K562 (cell line): ENCODE data around the gene INHA. TPM values are rescaled to one million over a fixed set of nuclear protein-coding genes. Genes with fewer than 3 reads are reported as not detected.

Experiments used
- ATAC-seq: fragments of 200-7000 bp; cut with Tn5 transposase; 3 replicates; pipeline ENCODE4 v1.9.1; 2020; ENCODE audit warnings: moderate library complexity
- BruUV-seq: library from RNA; stranded (reverse); fragments of 400-500 nt; replicated peaks from 2 replicates; lab custom pipeline; 2021; lab: Mats Ljungman, UMichigan
- CTCF ChIA-PET: fragments of 300-600 bp; formaldehyde crosslinking; extraction: SDS; loops from one replicate; lab custom pipeline; 2021; ENCODE audit warnings: low intra/inter-chr PET ratio; lab: Yijun Ruan, JAX
- POLR2A ChIA-PET: fragments of 300-600, 350-650 bp; sonication (Branson Sonifier 250); formaldehyde crosslinking; extraction: SDS; loops from one replicate; lab custom pipeline; 2021; ENCODE audit warnings: antibody characterized with exemption, inconsistent platforms; lab: Yijun Ruan, JAX
- DNase-seq, 4 experiments: peaks; one replicate each; pipeline versions ENCODE4 v3.0.0 to v3.0.0-alpha.2; 2011 to 2018; ENCODE audit warnings: low spot score in 3 of 4, mixed read lengths in 3 of 4; ENCODE audit errors: extremely low read depth in 1 of 4
- FAIRE-seq: peaks from 2 replicates; lab custom pipeline; 2011; peaks lifted over from hg19 to GRCh38; lab: Jason Lieb, UNC
- H2AFZ ChIP-seq: 2 replicates; pipeline ENCODE4 v1.6.0; 2011; ENCODE audit warnings: low read depth, low read length, control low read depth, inconsistent platforms
- H3K27ac ChIP-seq: fragments of 200-600 bp; 3 replicates; pipeline ENCODE4 v1.8.0; 2011; ENCODE audit warnings: low read depth, mild to moderate bottlenecking, control low read depth, inconsistent platforms, low read length, moderate library complexity, mixed read lengths; ENCODE audit errors: extremely low read depth
- H3K27me3 ChIP-seq, 2 experiments: fragments of 300-600 bp in 1 of 2; 2 replicates in 1 of 2; 3 replicates in 1 of 2; pipeline versions ENCODE4 v1.6.0 to v1.8.0; 2011; ENCODE audit warnings: inconsistent platforms in 2 of 2, low read length in 2 of 2, mild to moderate bottlenecking in 1 of 2, mixed read lengths in 1 of 2, moderate library complexity in 1 of 2; ENCODE audit not compliant: control insufficient read depth in 2 of 2, insufficient read depth in 2 of 2
- H3K36me3 ChIP-seq: fragments of 300-600 bp; 3 replicates; pipeline ENCODE4 v1.8.0; 2011; ENCODE audit warnings: mild to moderate bottlenecking, low read length, inconsistent platforms; ENCODE audit not compliant: control insufficient read depth, insufficient read depth
- H3K4me1 ChIP-seq, 2 experiments: fragments of 200-600 bp in 1 of 2; replicated peaks in 1 of 2; 2 replicates in 1 of 2; 3 replicates in 1 of 2; pipeline versions ENCODE4 v1.5.1 to v1.8.0; 2011; ENCODE audit warnings: inconsistent platforms in 2 of 2, low read length in 2 of 2, mild to moderate bottlenecking in 1 of 2, mixed read lengths in 1 of 2, moderate library complexity in 1 of 2; ENCODE audit not compliant: control insufficient read depth in 2 of 2, insufficient read depth in 2 of 2
- H3K4me2 ChIP-seq: 2 replicates; pipeline ENCODE4 v1.6.1; 2011; ENCODE audit warnings: low read length, control low read depth, inconsistent platforms, mixed read lengths; ENCODE audit not compliant: insufficient read depth
- H3K4me3 ChIP-seq: fragments of 200-600 bp; sonication (generic), shearing (Covaris generic); 2 replicates; pipeline ENCODE4 v1.5.1; 2016; ENCODE audit warnings: control low read depth, inconsistent platforms
- H3K79me2 ChIP-seq: fragments of 200-600 bp; 3 replicates; pipeline ENCODE4 v1.8.0; 2011; ENCODE audit warnings: low read length, inconsistent platforms; ENCODE audit not compliant: control insufficient read depth, insufficient read depth
- H3K9ac ChIP-seq, 2 experiments: 2 replicates each; pipeline versions ENCODE4 v1.6.0 to v1.6.1; 2011; ENCODE audit warnings: low read depth in 2 of 2, low read length in 2 of 2, control low read depth in 1 of 2, inconsistent platforms in 1 of 2, mild to moderate bottlenecking in 1 of 2, mixed read lengths in 1 of 2; ENCODE audit not compliant: insufficient read depth in 1 of 2
- H3K9me1 ChIP-seq: one replicate; pipeline ENCODE4 v1.6.0; 2011; ENCODE audit warnings: inconsistent platforms, mild to moderate bottlenecking, low read length, moderate library complexity; ENCODE audit not compliant: control insufficient read depth, insufficient read depth
- H3K9me3 ChIP-seq: replicated peaks from 2 replicates; pipeline ENCODE4 v1.5.1; 2011; ENCODE audit warnings: low read depth, low read length, inconsistent platforms; ENCODE audit not compliant: control insufficient read depth, insufficient read depth
- H4K20me1 ChIP-seq: replicated peaks from 2 replicates; pipeline ENCODE4 v1.6.1; 2011; ENCODE audit warnings: low read length, inconsistent platforms, mixed read lengths; ENCODE audit not compliant: control insufficient read depth, insufficient read depth
- DMBX1 ChIP-seq: fragments of 250-450 bp; sonication (Bioruptor Pico); IDR thresholded peaks from 2 replicates; pipeline ENCODE4 v1.8.0; 2022; ENCODE audit warnings: inconsistent platforms, mild to moderate bottlenecking, moderate library complexity, borderline replicate concordance
- HDAC8 ChIP-seq: fragments of 450-650 bp; IDR thresholded peaks from 2 replicates; pipeline ENCODE4 v1.6.1; 2016; ENCODE audit warnings: mild to moderate bottlenecking, missing genetic modification characterization, moderate library complexity, missing compliant biosample characterization
- POLR2G ChIP-seq: fragments of 200-400 bp; formaldehyde crosslinking; IDR thresholded peaks from 2 replicates; pipeline ENCODE4 v1.6.1; 2017; ENCODE audit warnings: low read depth, mild to moderate bottlenecking, antibody characterized with exemption, low read length, moderate library complexity
- PRPF4 ChIP-seq: fragments of 200-400 bp; formaldehyde crosslinking; IDR thresholded peaks from one replicate; pipeline ENCODE4 v1.6.1; 2017; ENCODE audit warnings: low read length, low read depth, mild to moderate bottlenecking; ENCODE audit not compliant: insufficient read depth, poor library complexity, severe bottlenecking
- ZNF785 ChIP-seq: fragments of 250-450 bp; sonication (Bioruptor Pico); IDR thresholded peaks from 2 replicates; pipeline ENCODE4 v1.4.0; 2020; ENCODE audit warnings: mild to moderate bottlenecking
- WGBS: fragments of 100-300 bp; shearing (Covaris generic); methylation state at CpG from one replicate; pipeline ENCODE4 v1.1.6; 2016; ENCODE audit warnings: low coverage, mixed read lengths; ENCODE audit not compliant: insufficient coverage; ENCODE audit errors: missing lambda C conversion rate; 5-methylcytosine and 5-hydroxymethylcytosine counted together
- in situ Hi-C: fragments of 300-500 bp; cut with MboI; formaldehyde crosslinking; loops from 4 replicates; pipeline ENCODE4 v1.15.0; 2018; ENCODE audit warnings: inconsistent platforms, mixed read lengths
- intact Hi-C: fragments of 100-400 bp; cut with micrococcal nuclease; formaldehyde crosslinking; loops from 2 replicates; pipeline ENCODE4 v1.14.2; 2022
- polyA plus RNA-seq, 8 experiments: library from polyadenylated mRNA; depleted of rRNA in 4 of 8; stranded (reverse) in 5 of 8; unstranded in 3 of 8; fragments of >200 nt; fragmentation: Nextera tagmentation in 2 of 8; fragmentation: Illumina TruSeq in 1 of 8; extraction: Ambion mirVana in 2 of 8; extraction: Trizol in 1 of 8; gene quantifications; 2 replicates each; pipeline versions ENCODE4 v1.2.1 to v1.2.3, GENCODE V29; 2011 to 2014; ENCODE audit warnings: inconsistent platforms in 1 of 8, missing spikeins in 1 of 8
- total RNA-seq, 7 experiments: library from RNA; depleted of rRNA in 6 of 7; stranded (reverse); fragments of >200 nt in 6 of 7; fragmentation: Illumina TruSeq in 2 of 7; extraction: Trizol in 2 of 7; gene quantifications; 2 replicates each; pipeline versions ENCODE4 v1.2.1 to v1.2.3, GENCODE V29; 2011 to 2021; ENCODE audit warnings: low replicate concordance in 1 of 7
- TF ChIP-seq, protein P1 (sequence below), 2 experiments: fragments of 450-650 bp in 1 of 2; sonication (generic) in 1 of 2; formaldehyde crosslinking in 1 of 2; IDR thresholded peaks in 1 of 2; conservative IDR thresholded peaks in 1 of 2; 2 replicates each; pipeline versions ENCODE4 v1.6.1 to v1.8.1; 2016 to 2023; ENCODE audit warnings: mild to moderate bottlenecking in 2 of 2, moderate library complexity in 2 of 2, inconsistent platforms in 1 of 2, missing genetic modification reagents in 1 of 2
- TF ChIP-seq, protein P2 (sequence below): sonication (generic); formaldehyde crosslinking; IDR thresholded peaks from 2 replicates; pipeline ENCODE4 v1.8.1; 2022; ENCODE audit warnings: missing genetic modification reagents
- TF ChIP-seq, protein P3 (sequence below): fragments of 450-650 bp; IDR thresholded peaks from 2 replicates; pipeline ENCODE4 v1.6.1; 2016; ENCODE audit warnings: antibody characterized with exemption

The INHA gene
- total and polyA plus RNA-seq, 9 of the 15 experiments (the other 6 are each of a cell fraction or from before 2014, with no cell fraction given): 0.07 to 1.9 (median 0.40) TPM

DNA sequence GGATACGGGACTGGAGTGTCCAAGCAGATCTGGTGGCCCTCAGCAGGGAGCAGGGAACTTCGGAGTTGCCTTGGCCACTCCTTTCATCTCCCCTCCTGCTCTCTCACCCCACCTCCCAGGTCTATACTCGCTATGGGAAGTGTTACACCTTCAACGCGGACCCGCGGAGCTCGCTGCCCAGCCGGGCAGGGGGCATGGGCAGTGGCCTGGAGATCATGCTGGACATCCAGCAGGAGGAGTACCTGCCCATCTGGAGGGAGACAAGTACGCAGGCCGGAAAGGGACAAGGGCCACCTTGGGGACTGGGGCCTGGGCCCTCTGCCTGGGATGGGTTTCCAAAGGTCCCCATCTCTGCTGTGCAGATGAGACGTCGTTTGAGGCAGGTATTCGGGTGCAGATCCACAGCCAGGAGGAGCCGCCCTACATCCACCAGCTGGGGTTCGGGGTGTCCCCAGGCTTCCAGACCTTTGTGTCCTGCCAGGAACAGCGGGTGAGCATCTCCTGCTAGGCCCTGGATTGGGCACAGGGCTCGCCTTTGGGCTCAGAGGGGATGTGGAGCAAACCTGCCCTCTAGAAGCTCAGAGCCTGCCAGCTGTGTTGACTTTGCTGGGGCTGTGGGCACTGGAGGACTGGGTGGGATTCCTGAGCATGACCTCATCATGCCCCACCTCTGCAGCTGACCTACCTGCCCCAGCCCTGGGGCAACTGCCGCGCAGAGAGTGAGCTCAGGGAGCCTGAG, 40.3 kb upstream of the INHA start:
- intact Hi-C loops (loop anchor here (2.0 kb wide), 1 partner anchor 37 kb away; no protein-coding TSS in a partner anchor), in situ Hi-C loops (loop anchor here (5.0 kb wide), 1 partner anchor 125 kb away; no protein-coding TSS in a partner anchor)
- BruUV-seq: no TSS peak

DNA sequence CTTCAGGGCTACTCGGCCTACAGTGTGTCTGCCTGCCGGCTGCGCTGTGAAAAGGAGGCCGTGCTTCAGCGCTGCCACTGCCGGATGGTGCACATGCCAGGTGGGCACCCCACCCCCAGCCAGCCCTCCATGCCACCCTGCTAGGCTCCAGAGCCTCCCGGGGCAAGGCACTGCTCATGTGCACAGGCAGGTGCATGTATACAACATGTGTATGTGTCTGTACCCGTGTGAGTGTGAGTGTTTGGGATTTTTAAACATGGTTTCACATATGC, 39.8 kb upstream of the INHA start:
- WGBS: 72% methylated on average over 6 of the region's 8 CpGs
- H3K9me3 ChIP-seq: no peaks in the 10 kb centered on the region
- peaks cover 28 to 52% of the 10 kb centered on the region in 2 experiments for H3K4me1 ChIP-seq
- CTCF ChIA-PET: no interaction called here
- DNase-seq: no peak
- intact Hi-C loops (no loop called here), in situ Hi-C loops (loop anchor here (5.0 kb wide), 1 partner anchor 125 kb away; no protein-coding TSS in a partner anchor)
- ATAC-seq: no peak
- no peak overlapping the region for H3K9ac ChIP-seq
- H3K79me2 ChIP-seq: peaks cover 54% of the 10 kb centered on the region
- no TSS peak for BruUV-seq
- no peak overlapping the region for H2AFZ ChIP-seq
- H3K9me1 ChIP-seq: no peaks in the 10 kb centered on the region
- H3K36me3 ChIP-seq: peaks cover 43% of the 10 kb centered on the region; the same call in 2 of the 3 replicates
- no peak for FAIRE-seq
- H4K20me1 ChIP-seq: 0 out of 2 replicates have a peak, but pooled peaks cover 3% of the 10 kb centered on the region
- no peak overlapping the region for H3K4me2 ChIP-seq
- H3K4me3 ChIP-seq: no peak overlapping the region
- no peaks in the 10 kb centered on the region for H3K27me3 ChIP-seq
- H3K27ac ChIP-seq: no peak overlapping the region
- POLR2A ChIA-PET: interaction anchor here (0.7 kb wide), 1 partner anchor 33 kb away, joined by 4 read pairs; no protein-coding TSS in a partner anchor
- TF ChIP-seq, protein P1, sequence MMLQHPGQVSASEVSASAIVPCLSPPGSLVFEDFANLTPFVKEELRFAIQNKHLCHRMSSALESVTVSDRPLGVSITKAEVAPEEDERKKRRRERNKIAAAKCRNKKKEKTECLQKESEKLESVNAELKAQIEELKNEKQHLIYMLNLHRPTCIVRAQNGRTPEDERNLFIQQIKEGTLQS (IDR thresholded peaks at IDR 0.05): no peak
- TF ChIP-seq, protein P1 (CRISPR knock-in tag; conservative IDR thresholded peaks at IDR 0.05): no peak
- TF ChIP-seq DMBX1 (CRISPR knock-in tag) (no peak), ZNF785 (CRISPR knock-in tag) (no peak), HDAC8 (no peak)
- TF ChIP-seq, protein P2, sequence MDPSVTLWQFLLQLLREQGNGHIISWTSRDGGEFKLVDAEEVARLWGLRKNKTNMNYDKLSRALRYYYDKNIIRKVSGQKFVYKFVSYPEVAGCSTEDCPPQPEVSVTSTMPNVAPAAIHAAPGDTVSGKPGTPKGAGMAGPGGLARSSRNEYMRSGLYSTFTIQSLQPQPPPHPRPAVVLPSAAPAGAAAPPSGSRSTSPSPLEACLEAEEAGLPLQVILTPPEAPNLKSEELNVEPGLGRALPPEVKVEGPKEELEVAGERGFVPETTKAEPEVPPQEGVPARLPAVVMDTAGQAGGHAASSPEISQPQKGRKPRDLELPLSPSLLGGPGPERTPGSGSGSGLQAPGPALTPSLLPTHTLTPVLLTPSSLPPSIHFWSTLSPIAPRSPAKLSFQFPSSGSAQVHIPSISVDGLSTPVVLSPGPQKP (CRISPR knock-in tag): no peak
- TF ChIP-seq, protein P3, sequence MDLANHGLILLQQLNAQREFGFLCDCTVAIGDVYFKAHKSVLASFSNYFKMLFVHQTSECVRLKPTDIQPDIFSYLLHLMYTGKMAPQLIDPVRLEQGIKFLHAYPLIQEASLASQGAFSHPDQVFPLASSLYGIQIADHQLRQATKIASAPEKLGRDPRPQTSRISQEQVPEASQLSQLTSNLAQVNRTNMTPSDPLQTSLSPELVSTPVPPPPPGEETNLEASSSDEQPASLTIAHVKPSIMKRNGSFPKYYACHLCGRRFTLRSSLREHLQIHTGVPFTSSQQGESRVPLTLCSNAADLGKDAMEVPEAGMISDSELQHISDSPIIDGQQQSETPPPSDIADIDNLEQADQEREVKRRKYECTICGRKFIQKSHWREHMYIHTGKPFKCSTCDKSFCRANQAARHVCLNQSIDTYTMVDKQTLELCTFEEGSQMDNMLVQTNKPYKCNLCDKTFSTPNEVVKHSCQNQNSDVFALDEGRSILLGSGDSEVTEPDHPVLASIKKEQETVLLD: no peak

More for the DNA sequence above, 40.3 kb upstream of the INHA start:
- FAIRE-seq (no peak), DNase-seq (no peak), ATAC-seq (no peak)
- H3K4me2 ChIP-seq: no peak overlapping the region
- peak overlapping the region in 1 of 2 experiments; percentile 45; a peak in 1 of 4 replicates for H3K9ac ChIP-seq
- H3K79me2 ChIP-seq: peaks cover 59% of the 10 kb centered on the region
- ChIA-PET POLR2A (interaction anchor here (0.7 kb wide), 1 partner anchor 32 kb away, joined by 4 read pairs; no protein-coding TSS in a partner anchor), CTCF (interaction anchor here (0.7 to 3.2 kb wide), 2 partner anchors 56 to 129 kb away, joined by 3 to 25 read pairs; no protein-coding TSS in a partner anchor)
- no peak for TF ChIP-seq PRPF4
- TF ChIP-seq POLR2G: 0 out of 2 replicates have a peak, but pooled peaks have one; percentile 21
- H3K9me3 ChIP-seq: no peaks in the 10 kb centered on the region
- WGBS: 88% methylated on average over 12 of the region's 20 CpGs
- H3K27ac ChIP-seq: no peak overlapping the region
- H3K4me3 ChIP-seq: no peak overlapping the region
- H4K20me1 ChIP-seq: 0 out of 2 replicates have a peak, but pooled peaks cover 3% of the 10 kb centered on the region
- H3K9me1 ChIP-seq: no peaks in the 10 kb centered on the region
- H3K27me3 ChIP-seq: no peaks in the 10 kb centered on the region
- H3K4me1 ChIP-seq: peaks cover 33 to 52% of the 10 kb centered on the region in 2 experiments
- peaks cover 47% of the 10 kb centered on the region; the same call in 2 of the 3 replicates for H3K36me3 ChIP-seq
- no peak overlapping the region for H2AFZ ChIP-seq
